Measurements from ENCODE around the gene RABIF. TPM values are rescaled to one million over a fixed set of nuclear protein-coding genes. Genes with fewer than 3 reads are reported as not detected.
A peak's percentile ranks its signal among the peaks of the same experiment; 100 is the strongest.
"Not testable (repeated sequence)": the region's sequence is repeated elsewhere in the genome, so short reads cannot be mapped to it uniquely, and the experiment has no call there.

Gene RABIF
- total RNA-seq, 1 donor from 2014 or later, result 10.0 TPM

DNA sequence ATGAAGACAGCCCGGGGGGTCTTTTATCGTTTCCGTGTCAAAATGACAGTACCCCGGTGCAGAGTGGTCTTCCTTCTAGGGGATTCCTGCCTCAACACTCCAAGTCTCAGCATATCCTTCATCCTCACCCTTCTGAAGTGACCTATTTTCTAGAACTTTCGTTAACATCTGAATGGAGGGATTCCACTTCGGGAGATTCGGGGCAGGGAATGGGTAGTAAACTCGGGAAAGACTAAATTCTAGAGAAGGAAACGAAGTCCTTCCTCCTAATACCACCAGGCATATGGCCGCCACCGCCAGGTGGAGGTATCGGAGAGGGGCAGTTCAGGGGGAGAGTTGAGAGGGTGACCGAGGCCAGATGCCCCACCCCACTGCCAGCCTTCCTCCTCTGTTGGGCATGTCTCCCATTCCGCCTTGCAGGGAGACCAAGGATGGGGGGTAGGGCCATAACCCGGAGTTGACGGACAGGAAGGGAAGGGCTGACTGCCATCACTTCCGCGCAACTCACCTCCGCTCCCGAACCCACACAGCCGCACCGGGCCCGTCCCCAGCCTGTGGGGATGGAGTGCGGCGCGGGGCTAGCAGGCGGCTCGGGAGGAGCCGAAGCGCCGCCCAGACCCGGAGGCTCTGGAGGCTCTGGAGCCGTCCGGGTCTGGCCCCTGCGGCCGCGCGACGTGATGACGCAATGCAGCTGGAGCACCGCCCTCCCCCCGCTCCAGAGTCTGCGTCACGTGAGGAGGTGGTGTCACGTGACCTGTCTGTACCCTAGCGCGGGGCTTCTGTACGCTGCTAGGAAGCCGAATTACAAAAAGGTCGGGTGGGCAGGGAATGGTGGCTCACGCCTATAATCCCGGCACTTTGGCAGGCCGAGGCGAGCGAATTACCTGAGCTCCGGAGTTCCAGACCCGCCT is 37.9 kb upstream of the RABIF start, which contains the start of gene KLHL12:
Gene KLHL12 (minus strand): TSS at position 654 of the 911 bp plus-strand sequence. CDS start 2,072 bp downstream, outside the sequence.
- peak; percentile 98 for ATAC-seq
- DNase-seq, result peak; percentile 99
- intact Hi-C loops (cut with DNase I), result no loop called here

GRCh38 chr1:202923533-202923932 is 34.6 kb upstream of the RABIF start:
- DNase-seq, result no peak
- Histone ChIP-seq H3K9me3 (no peaks in the 10 kb centered on the region), H3K4me1 (peaks cover 12% of the 10 kb centered on the region), H3K4me3 (no peak overlapping the region), H3K27me3 (no peaks in the 10 kb centered on the region), H3K27ac (no peak overlapping the region), H3K36me3 (peaks cover 26% of the 10 kb centered on the region)
- intact Hi-C loops (cut with DNase I), result no loop called here
- TF ChIP-seq, protein P1, sequence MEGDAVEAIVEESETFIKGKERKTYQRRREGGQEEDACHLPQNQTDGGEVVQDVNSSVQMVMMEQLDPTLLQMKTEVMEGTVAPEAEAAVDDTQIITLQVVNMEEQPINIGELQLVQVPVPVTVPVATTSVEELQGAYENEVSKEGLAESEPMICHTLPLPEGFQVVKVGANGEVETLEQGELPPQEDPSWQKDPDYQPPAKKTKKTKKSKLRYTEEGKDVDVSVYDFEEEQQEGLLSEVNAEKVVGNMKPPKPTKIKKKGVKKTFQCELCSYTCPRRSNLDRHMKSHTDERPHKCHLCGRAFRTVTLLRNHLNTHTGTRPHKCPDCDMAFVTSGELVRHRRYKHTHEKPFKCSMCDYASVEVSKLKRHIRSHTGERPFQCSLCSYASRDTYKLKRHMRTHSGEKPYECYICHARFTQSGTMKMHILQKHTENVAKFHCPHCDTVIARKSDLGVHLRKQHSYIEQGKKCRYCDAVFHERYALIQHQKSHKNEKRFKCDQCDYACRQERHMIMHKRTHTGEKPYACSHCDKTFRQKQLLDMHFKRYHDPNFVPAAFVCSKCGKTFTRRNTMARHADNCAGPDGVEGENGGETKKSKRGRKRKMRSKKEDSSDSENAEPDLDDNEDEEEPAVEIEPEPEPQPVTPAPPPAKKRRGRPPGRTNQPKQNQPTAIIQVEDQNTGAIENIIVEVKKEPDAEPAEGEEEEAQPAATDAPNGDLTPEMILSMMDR (IDR thresholded peaks at IDR 0.05), result no peak
- ATAC-seq, result no peak

More for the DNA sequence above, 37.9 kb upstream of the RABIF start, which contains the start of gene KLHL12:
- Histone ChIP-seq H3K9me3 (no peaks in the 10 kb centered on the region), H3K4me1 (peaks cover 12% of the 10 kb centered on the region), H3K27me3 (no peaks in the 10 kb centered on the region), H3K27ac (peak within 1 kb of the TSS; percentile 91), H3K4me3 (peak within 1 kb of the TSS; percentile 61), H3K36me3 (peaks cover 14% of the 10 kb centered on the region)
- TF ChIP-seq, protein P1 (IDR thresholded peaks at IDR 0.05), result peak; percentile 60

DNA sequence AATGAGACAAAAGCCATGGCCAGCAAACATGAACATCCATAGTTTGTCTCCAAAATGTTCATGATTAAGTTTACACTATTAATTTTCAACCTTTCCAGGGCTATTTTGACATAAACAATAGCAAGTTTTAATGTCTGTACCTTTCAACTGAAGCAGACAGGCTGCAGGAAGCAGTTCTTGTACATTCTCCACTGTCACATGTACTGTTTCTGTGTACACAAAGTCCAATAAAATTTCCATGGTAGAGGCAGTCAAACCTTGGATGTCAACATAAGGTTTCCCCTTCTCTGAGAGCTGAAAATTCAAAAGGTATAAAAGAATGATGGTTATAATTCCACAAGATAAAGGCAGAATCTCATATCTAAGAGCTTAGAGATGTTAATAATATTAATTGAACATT is 30.7 kb upstream of the RABIF start:
- DNase-seq, result no peak
- intact Hi-C loops (cut with DNase I), result no loop called here
- no peak for ATAC-seq
- Histone ChIP-seq H3K4me1 (no peaks in the 10 kb centered on the region), H3K36me3 (peaks cover 63% of the 10 kb centered on the region), H3K27me3 (no peaks in the 10 kb centered on the region), H3K27ac (no peak overlapping the region), H3K4me3 (no peak overlapping the region), H3K9me3 (no peaks in the 10 kb centered on the region)
- TF ChIP-seq, protein P1 (IDR thresholded peaks at IDR 0.05), result no peak

- Histone ChIP-seq H3K9me3 (no peaks in the 10 kb centered on the region), H3K4me3 (no peak overlapping the region), H3K27ac (no peak overlapping the region), H3K4me1 (no peaks in the 10 kb centered on the region), H3K27me3 (no peaks in the 10 kb centered on the region), H3K36me3 (peaks cover 96% of the 10 kb centered on the region)
- TF ChIP-seq, protein P1 (IDR thresholded peaks at IDR 0.05), result no peak
- DNase-seq (no peak), ATAC-seq (no peak)
- intact Hi-C loops (cut with DNase I), result no loop called here
Measured at GRCh38 chr1:202915146-202915545, 26.2 kb upstream of the RABIF start.

DNA sequence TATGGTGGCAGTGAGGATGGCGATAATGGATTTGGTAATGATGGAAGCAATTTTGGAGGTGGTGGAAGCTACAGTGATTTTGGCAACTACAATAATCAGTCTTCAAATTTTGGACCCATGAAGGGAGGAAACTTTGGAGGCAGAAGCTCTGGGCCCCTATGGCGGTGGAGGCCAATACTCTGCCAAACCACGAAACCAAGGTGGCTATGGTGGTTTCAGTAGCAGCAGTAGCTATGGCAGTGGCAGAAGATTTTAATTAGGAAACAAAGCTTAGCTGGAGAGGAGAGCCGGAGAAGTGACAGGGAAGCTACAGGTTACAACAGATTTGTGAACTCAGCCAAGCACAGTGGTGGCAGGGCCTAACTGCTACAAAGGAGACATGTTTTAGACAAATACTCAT is 23.5 kb upstream of the RABIF start:
- DNase-seq; H3K27ac ChIP-seq; H3K9me3 ChIP-seq; H3K4me1 ChIP-seq; ATAC-seq; intact Hi-C loops (cut with DNase I); H3K4me3 ChIP-seq; H3K27me3 ChIP-seq: not testable (repeated sequence)
- H3K36me3 ChIP-seq, result peaks cover 100% of the 10 kb centered on the region

- Histone ChIP-seq H3K27ac (no peak overlapping the region), H3K9me3 (no peaks in the 10 kb centered on the region), H3K4me1 (no peaks in the 10 kb centered on the region), H3K4me3 (no peak overlapping the region), H3K27me3 (no peaks in the 10 kb centered on the region), H3K36me3 (peaks cover 90% of the 10 kb centered on the region)
- TF ChIP-seq, protein P1 (IDR thresholded peaks at IDR 0.05), result no peak
- DNase-seq (no peak), ATAC-seq (no peak)
- intact Hi-C loops (cut with DNase I), result no loop called here
Measured at GRCh38 chr1:202909494-202909893, 20.5 kb upstream of the RABIF start.

Data from upper lobe of right lung (tissue), 1 donor.